HepG2 (cell line): ENCODE results near the gene PGC. TPM values are rescaled to one million over a fixed set of nuclear protein-coding genes. Genes with fewer than 3 reads are reported as not detected.

ENCODE experiments used
- ATAC-seq: fragments of 200-7000 bp; cut with Tn5 transposase; 3 replicates; pipeline ENCODE4 v1.9.1; 2020; ENCODE audit warnings: mild to moderate bottlenecking, moderate library complexity
- BruUV-seq: library from RNA; stranded (reverse); fragments of 400-500 nt; replicated peaks from 2 replicates; lab custom pipeline; 2021; lab: Mats Ljungman, UMichigan
- CTCF ChIA-PET: fragments of 300-600 bp; formaldehyde crosslinking; extraction: SDS; loops from one replicate; lab custom pipeline; 2021; ENCODE audit warnings: low total read pairs, inconsistent platforms, low intra/inter-chr PET ratio; lab: Yijun Ruan, JAX
- POLR2A ChIA-PET: fragments of 350-600 bp; sonication (Branson Sonifier 250); formaldehyde crosslinking; loops from one replicate; lab custom pipeline; 2020; ENCODE audit warnings: antibody characterized with exemption, inconsistent platforms; lab: Yijun Ruan, JAX
- DNase-seq: peaks from one replicate; pipeline ENCODE4 v3.0.0-alpha.2; 2015; ENCODE audit warnings: low spot score
- FAIRE-seq: peaks from 3 replicates; lab custom pipeline; 2011; peaks lifted over from hg19 to GRCh38; lab: Jason Lieb, UNC
- H2AFZ ChIP-seq: one replicate; pipeline ENCODE4 v1.6.1; 2011; ENCODE audit warnings: low read length, inconsistent platforms
- H3K27ac ChIP-seq: fragments of 300-600 bp; 3 replicates; pipeline ENCODE4 v1.8.0; 2011; ENCODE audit warnings: mixed run types, mild to moderate bottlenecking, mixed read lengths, low read length, inconsistent platforms; ENCODE audit not compliant: insufficient read depth; ENCODE audit errors: extremely low read length
- H3K27me3 ChIP-seq, 2 experiments: fragments of 200-600 bp in 1 of 2; 2 replicates in 1 of 2; 3 replicates in 1 of 2; pipeline versions ENCODE4 v1.6.0 to v1.8.0; 2011; ENCODE audit warnings: low read length in 2 of 2, mild to moderate bottlenecking in 2 of 2, moderate library complexity in 2 of 2, inconsistent platforms in 1 of 2; ENCODE audit not compliant: insufficient read depth in 2 of 2, control insufficient read depth in 1 of 2
- H3K36me3 ChIP-seq, 2 experiments: fragments of 200-600 bp in 1 of 2; replicated peaks in 1 of 2; 2 replicates in 1 of 2; 3 replicates in 1 of 2; pipeline versions ENCODE4 v1.5.1 to v1.8.0; 2011; ENCODE audit warnings: low read length in 2 of 2, inconsistent platforms in 1 of 2; ENCODE audit not compliant: insufficient read depth in 2 of 2, control insufficient read depth in 1 of 2
- H3K4me1 ChIP-seq: 2 replicates; pipeline ENCODE4 v1.5.1; 2012; ENCODE audit warnings: low read length, inconsistent platforms; ENCODE audit not compliant: insufficient read depth
- H3K4me2 ChIP-seq: 2 replicates; pipeline ENCODE4 v1.6.0; 2011; ENCODE audit warnings: low read depth, low read length, inconsistent platforms
- H3K4me3 ChIP-seq, 3 experiments: fragments of 200-600 bp in 1 of 3; sonication (generic), shearing (Covaris generic) in 1 of 3; replicated peaks in 1 of 3; 2 replicates each; pipeline ENCODE4 v1.5.1; 2011 to 2016; ENCODE audit warnings: low read length in 3 of 3, inconsistent platforms in 2 of 3, low read depth in 2 of 3, mild to moderate bottlenecking in 2 of 3, control low read depth in 1 of 3, mixed read lengths in 1 of 3; ENCODE audit not compliant: insufficient read depth in 1 of 3
- H3K79me2 ChIP-seq: one replicate; pipeline ENCODE4 v1.6.1; 2011; ENCODE audit warnings: low read length, inconsistent platforms; ENCODE audit not compliant: insufficient read depth
- H3K9ac ChIP-seq: 2 replicates; pipeline ENCODE4 v1.6.0; 2011; ENCODE audit warnings: mild to moderate bottlenecking, low read depth, low read length, inconsistent platforms; ENCODE audit not compliant: insufficient read depth
- H3K9me3 ChIP-seq: 2 replicates; pipeline ENCODE4 v1.5.1; 2012; ENCODE audit warnings: mild to moderate bottlenecking, low read length
- H4K20me1 ChIP-seq: 2 replicates; pipeline ENCODE4 v1.6.0; 2011; ENCODE audit warnings: inconsistent platforms, mild to moderate bottlenecking, low read length, moderate library complexity; ENCODE audit not compliant: insufficient read depth
- AKAP8 ChIP-seq: sonication (generic); formaldehyde crosslinking; IDR thresholded peaks from 2 replicates; pipeline ENCODE4 v1.5.1; 2020; ENCODE audit warnings: mild to moderate bottlenecking, missing genetic modification reagents
- POGZ ChIP-seq: sonication (generic); formaldehyde crosslinking; IDR thresholded peaks from 2 replicates; pipeline ENCODE4 v1.4.0; 2020; ENCODE audit warnings: mild to moderate bottlenecking, missing genetic modification reagents
- POLR2G ChIP-seq: fragments of 200-400 bp; formaldehyde crosslinking; IDR thresholded peaks from 2 replicates; pipeline ENCODE4 v1.6.1; 2018; ENCODE audit warnings: mild to moderate bottlenecking, low read depth, low read length, moderate library complexity
- ZMYM3 ChIP-seq: sonication (generic); formaldehyde crosslinking; IDR thresholded peaks from 2 replicates; pipeline ENCODE4 v1.5.1; 2020; ENCODE audit warnings: mild to moderate bottlenecking, missing genetic modification reagents
- ZNF629 ChIP-seq: sonication (generic); formaldehyde crosslinking; conservative IDR thresholded peaks from 2 replicates; pipeline ENCODE4 v1.5.0; 2020; ENCODE audit warnings: missing genetic modification reagents
- WGBS: methylation state at CpG from one replicate; pipeline ENCODE4 v1.1.6; 2017; ENCODE audit warnings: low lambda C conversion rate; 5-methylcytosine and 5-hydroxymethylcytosine counted together
- in situ Hi-C: cut with HindIII; loops from 2 replicates; pipeline ENCODE4 v1.10.0; 2017; ENCODE audit warnings: low pct_unique_long_range_greater_than_20kb; ENCODE audit not compliant: extremely low pct_ligation_motif_present
- intact Hi-C: fragments of 100-400 bp; cut with micrococcal nuclease; formaldehyde crosslinking; loops from one replicate; pipeline ENCODE4 v1.10.0; 2022; ENCODE audit not compliant: unreplicated experiment
- polyA plus RNA-seq, 8 experiments: library from polyadenylated mRNA; depleted of rRNA in 3 of 8; stranded (reverse) in 7 of 8; unstranded in 1 of 8; fragments of >200 nt; fragmentation: Illumina TruSeq in 4 of 8; extraction: Trizol in 4 of 8; gene quantifications; 2 replicates each; pipeline versions ENCODE4 v1.2.1 to v1.2.3, GENCODE V29; 2011 to 2016; ENCODE audit warnings: low read depth in 4 of 8, missing spikeins in 1 of 8, mixed read lengths in 1 of 8; ENCODE audit not compliant: insufficient read depth in 1 of 8
- total RNA-seq, 5 experiments: library from RNA; depleted of rRNA; stranded (reverse); fragments of >200 nt; fragmentation: Illumina TruSeq; extraction: Trizol; gene quantifications; 2 replicates each; pipeline ENCODE4 v1.2.3, GENCODE V29; 2016; ENCODE audit warnings: low read depth in 1 of 5
- TF ChIP-seq, protein P1 (sequence below): sonication (generic); formaldehyde crosslinking; IDR thresholded peaks from 2 replicates; pipeline ENCODE4 v1.9.0; 2021; ENCODE audit warnings: missing genetic modification reagents, mild to moderate bottlenecking, borderline replicate concordance

The PGC gene
- total and polyA plus RNA-seq, 2 of the 13 experiments (the other 11 are each of a cell fraction or from before 2014, with no cell fraction given): 426 to 502 TPM

GRCh38 chr6:41784581-41785171, 37.5 kb upstream of the PGC start:
- FAIRE-seq: no peak
- H4K20me1 ChIP-seq: no peaks in the 10 kb centered on the region
- H3K27me3 ChIP-seq: no peaks in the 10 kb centered on the region; a peak in 2 of 5 replicates
- H3K4me3 ChIP-seq: no peak overlapping the region
- peaks cover 5 to 8% of the 10 kb centered on the region in 2 experiments; a peak in 4 of 5 replicates for H3K36me3 ChIP-seq
- no peak for TF ChIP-seq POGZ (CRISPR knock-in tag)
- TF ChIP-seq AKAP8 (CRISPR knock-in tag): peak; percentile 18; the same call in 1 of the 2 replicates
- TF ChIP-seq, all 625 proteins: peak for 1
- ATAC-seq (no peak), DNase-seq (no peak)
- WGBS: 94% methylated on average over 5 of the region's 5 CpGs
- ChIA-PET POLR2A (interaction anchor here (0.9 to 1.5 kb wide), 3 partner anchors 51 to 432 kb away, joined by 3 to 4 read pairs (median 4); no protein-coding TSS in a partner anchor), CTCF (interaction anchor here (3.1 kb wide), 1 partner anchor 79 kb away, joined by 29 read pairs; no protein-coding TSS in a partner anchor)
- intact Hi-C loops: loop anchor here (5.0 kb wide), 3 partner anchors 153 to 417 kb away; no protein-coding TSS in a partner anchor
- BruUV-seq: no TSS peak
- no peak overlapping the region for H3K9ac ChIP-seq
- H3K4me2 ChIP-seq: no peak overlapping the region
- peaks cover 32% of the 10 kb centered on the region for H3K4me1 ChIP-seq
- H2AFZ ChIP-seq: no peak overlapping the region
- H3K9me3 ChIP-seq: no peaks in the 10 kb centered on the region
- peaks cover 20% of the 10 kb centered on the region for H3K79me2 ChIP-seq
- in situ Hi-C loops: loop anchor here (5.0 to 25.0 kb wide), 4 partner anchors 138 to 428 kb away; partner anchors contain the start of genes BYSL, MED20 and MRPS10
- H3K27ac ChIP-seq: no peak overlapping the region

DNA sequence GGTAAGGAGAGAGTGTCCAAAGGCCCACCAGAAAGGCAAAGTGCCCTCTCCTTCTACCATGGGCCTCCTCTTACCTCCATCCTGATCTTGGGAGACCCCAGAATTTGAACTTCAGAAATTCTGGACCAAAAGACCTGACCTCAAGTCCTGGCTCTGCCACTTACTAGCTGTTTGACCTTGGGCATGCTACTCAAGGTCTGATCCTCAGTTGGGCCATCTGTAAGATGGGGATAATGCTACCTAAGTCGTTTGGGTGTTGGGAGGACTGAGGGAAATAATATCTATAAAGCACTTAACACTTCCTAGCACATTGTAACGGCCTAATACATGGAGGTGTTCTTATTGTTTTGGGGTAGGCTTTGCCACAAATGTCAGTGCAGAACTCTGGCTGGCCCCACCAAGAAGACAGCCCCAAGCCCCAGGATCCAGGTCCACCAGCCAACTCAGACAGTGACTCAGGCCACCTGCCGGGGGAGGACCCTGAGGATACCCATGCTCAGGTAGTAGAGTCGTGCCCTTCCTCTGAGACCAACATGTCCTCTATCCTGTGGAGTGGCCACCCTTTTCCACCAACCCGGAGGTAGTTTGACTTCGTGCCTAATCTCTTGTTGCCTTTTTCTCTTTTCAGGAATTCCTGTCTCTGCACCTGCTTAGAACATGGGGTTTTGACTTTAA, 36.0 kb upstream of the PGC start:
- Histone ChIP-seq H3K4me2 (no peak overlapping the region), H2AFZ (no peak overlapping the region), H3K36me3 (no peaks in the 10 kb centered on the region), H3K4me3 (no peak overlapping the region), H3K9ac (no peak overlapping the region), H3K79me2 (peaks cover 14% of the 10 kb centered on the region), H3K4me1 (peaks cover 31% of the 10 kb centered on the region), H3K9me3 (no peaks in the 10 kb centered on the region), H3K27ac (no peak overlapping the region), H4K20me1 (no peaks in the 10 kb centered on the region), H3K27me3 (no peaks in the 10 kb centered on the region; a peak in 2 of 5 replicates)
- ChIA-PET CTCF (no interaction called here), POLR2A (no interaction called here)
- no TSS peak for BruUV-seq
- TF ChIP-seq ZNF629 (CRISPR knock-in tag): peak; percentile 84
- TF ChIP-seq, protein P1, sequence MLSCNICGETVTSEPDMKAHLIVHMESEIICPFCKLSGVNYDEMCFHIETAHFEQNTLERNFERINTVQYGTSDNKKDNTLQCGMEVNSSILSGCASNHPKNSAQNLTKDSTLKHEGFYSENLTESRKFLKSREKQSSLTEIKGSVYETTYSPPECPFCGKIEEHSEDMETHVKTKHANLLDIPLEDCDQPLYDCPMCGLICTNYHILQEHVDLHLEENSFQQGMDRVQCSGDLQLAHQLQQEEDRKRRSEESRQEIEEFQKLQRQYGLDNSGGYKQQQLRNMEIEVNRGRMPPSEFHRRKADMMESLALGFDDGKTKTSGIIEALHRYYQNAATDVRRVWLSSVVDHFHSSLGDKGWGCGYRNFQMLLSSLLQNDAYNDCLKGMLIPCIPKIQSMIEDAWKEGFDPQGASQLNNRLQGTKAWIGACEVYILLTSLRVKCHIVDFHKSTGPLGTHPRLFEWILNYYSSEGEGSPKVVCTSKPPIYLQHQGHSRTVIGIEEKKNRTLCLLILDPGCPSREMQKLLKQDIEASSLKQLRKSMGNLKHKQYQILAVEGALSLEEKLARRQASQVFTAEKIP (CRISPR knock-in tag): no peak
- TF ChIP-seq POLR2G: 0 out of 2 replicates have a peak, but pooled peaks have one; percentile 14
- peak; percentile 48; the same call in 1 of the 2 replicates for TF ChIP-seq ZMYM3 (CRISPR knock-in tag)
- 69% methylated on average over 5 of the region's 6 CpGs for WGBS
- intact Hi-C loops (loop anchor here (5.0 kb wide), 1 partner anchor 154 kb away; no protein-coding TSS in a partner anchor), in situ Hi-C loops (loop anchor here (5.0 to 25.0 kb wide), 2 partner anchors 264 to 429 kb away; partner anchors contain the start of gene MRPS10)
- DNase-seq (no peak), FAIRE-seq (no peak), ATAC-seq (no peak)
